HUES6 (cell line): ENCODE measurements around the gene OIT3.

Experiments
- H3K27ac ChIP-seq: 2 replicates; pipeline ENCODE4 v1.7.0; 2013; ENCODE audit warnings: low read depth, mild to moderate bottlenecking, low read length, inconsistent platforms
- H3K27me3 ChIP-seq: 2 replicates; pipeline ENCODE4 v1.6.1; 2013; ENCODE audit warnings: low read length; ENCODE audit not compliant: control insufficient read depth, insufficient read depth
- H3K36me3 ChIP-seq: 2 replicates; pipeline ENCODE4 v1.6.1; 2013; ENCODE audit warnings: low read length; ENCODE audit not compliant: control insufficient read depth, insufficient read depth
- H3K4me1 ChIP-seq: 2 replicates; pipeline ENCODE4 v1.6.1; 2013; ENCODE audit warnings: low read length; ENCODE audit not compliant: control insufficient read depth, insufficient read depth
- H3K4me3 ChIP-seq: 2 replicates; pipeline ENCODE4 v1.5.1; 2013; ENCODE audit warnings: low read depth, low read length
- H3K9ac ChIP-seq: one replicate; pipeline ENCODE4 v1.6.1; 2013; ENCODE audit warnings: mild to moderate bottlenecking, low read length
- H3K9me3 ChIP-seq: 2 replicates; pipeline ENCODE4 v1.6.1; 2013; ENCODE audit warnings: low read depth, low read length; ENCODE audit not compliant: control insufficient read depth, insufficient read depth

Gene OIT3

DNA sequence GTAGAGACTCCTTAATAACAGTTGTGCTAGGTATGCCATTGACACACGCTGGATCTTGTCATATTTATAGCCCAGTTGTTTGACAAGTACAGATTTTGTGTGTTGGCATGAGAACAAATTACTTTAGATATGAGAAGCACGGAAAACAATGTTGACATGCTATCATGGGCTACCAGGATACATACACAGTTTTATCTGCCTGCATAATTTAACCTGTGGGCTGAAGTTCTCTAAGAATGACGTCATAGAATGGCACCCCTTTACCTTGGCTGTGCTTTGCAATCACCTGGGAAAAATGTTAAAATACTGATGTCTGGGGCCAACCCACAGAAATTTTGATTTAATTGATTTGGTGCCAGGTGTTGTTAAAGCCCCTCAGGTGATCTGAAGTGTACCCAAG is 58.2 kb downstream of the OIT3 start:
- peaks cover 22% of the 10 kb centered on the region for H3K4me1 ChIP-seq
- no peaks in the 10 kb centered on the region for H3K27me3 ChIP-seq
- H3K9ac ChIP-seq, result no peak overlapping the region
- no peaks in the 10 kb centered on the region for H3K9me3 ChIP-seq
- H3K4me3 ChIP-seq, result no peak overlapping the region
- H3K27ac ChIP-seq, result no peak overlapping the region
- H3K36me3 ChIP-seq, result no peaks in the 10 kb centered on the region

DNA sequence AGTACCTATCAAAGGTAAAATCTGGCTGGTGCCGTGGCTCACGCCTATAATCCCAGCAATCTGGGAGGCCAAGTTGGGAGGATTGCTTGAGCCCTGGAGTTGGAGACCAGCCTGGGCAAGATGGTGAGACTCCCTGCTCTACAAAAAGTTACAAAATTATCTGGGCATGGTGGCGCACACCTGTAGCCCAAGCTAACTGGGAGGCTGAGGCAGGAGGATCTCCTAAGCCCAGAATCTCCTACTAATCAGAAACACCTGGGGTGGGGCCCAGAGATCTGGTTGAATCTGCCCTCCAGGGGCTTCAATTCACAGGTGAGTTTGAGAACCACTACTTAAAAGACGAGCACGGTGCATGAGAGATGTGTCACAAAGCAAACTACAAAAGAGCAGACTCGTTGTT is 58.6 kb downstream of the OIT3 start:
- no peak overlapping the region for H3K9ac ChIP-seq
- peaks cover 22% of the 10 kb centered on the region for H3K4me1 ChIP-seq
- H3K27me3 ChIP-seq, result no peaks in the 10 kb centered on the region
- no peaks in the 10 kb centered on the region for H3K9me3 ChIP-seq
- no peaks in the 10 kb centered on the region for H3K36me3 ChIP-seq
- H3K4me3 ChIP-seq, result no peak overlapping the region
- no peak overlapping the region for H3K27ac ChIP-seq

DNA sequence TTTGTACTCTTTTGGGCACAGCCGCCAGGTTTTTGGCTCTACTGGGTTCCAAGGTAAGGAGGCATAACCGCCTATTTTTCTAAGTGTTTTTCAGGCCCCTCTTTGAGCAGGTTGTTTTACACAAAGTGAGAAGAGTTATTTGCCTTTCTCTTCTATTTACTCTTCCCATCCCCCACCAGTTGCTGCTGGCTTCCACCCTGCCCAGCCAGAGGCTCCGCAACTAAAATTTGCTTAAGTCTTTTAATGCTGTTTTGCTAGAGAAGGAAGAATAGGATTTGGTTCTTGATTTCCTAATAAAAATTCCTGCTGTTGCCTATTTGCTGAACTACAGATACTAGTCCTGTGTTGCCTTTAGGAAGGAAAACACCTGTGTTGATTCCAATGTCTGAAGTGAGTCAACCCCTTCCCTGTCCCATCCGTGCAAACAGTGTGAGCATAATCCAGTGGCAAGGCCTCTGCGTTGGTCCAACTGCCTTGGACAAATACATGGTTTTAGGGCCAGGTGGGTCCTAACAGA is 59.2 kb downstream of the OIT3 start:
- H3K4me3 ChIP-seq, result no peak overlapping the region
- H3K27ac ChIP-seq, result no peak overlapping the region

DNA sequence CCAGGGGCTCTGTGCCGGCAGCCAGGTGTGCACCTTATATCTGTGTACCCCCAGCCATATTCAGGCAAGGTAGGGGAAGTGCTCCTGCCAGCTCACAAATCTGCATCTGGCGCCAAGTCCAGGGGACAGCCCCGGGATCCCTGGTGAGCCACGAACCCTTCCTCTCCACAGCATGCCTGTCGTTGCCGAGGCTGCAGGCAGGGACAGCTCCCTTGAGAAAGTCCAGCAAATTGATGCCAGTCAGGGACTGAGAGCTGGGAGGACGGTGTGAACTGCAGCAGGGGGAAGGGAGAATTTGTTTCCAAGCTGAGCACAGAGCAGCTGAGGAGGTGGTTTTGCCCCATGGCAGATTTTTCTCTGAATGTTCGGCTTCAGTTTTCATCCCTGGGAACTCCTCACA is 60.1 kb downstream of the OIT3 start:
- Histone ChIP-seq H3K9me3 (no peaks in the 10 kb centered on the region), H3K4me3 (no peak overlapping the region), H3K27ac (no peak overlapping the region), H3K27me3 (no peaks in the 10 kb centered on the region), H3K36me3 (no peaks in the 10 kb centered on the region), H3K9ac (no peak overlapping the region), H3K4me1 (peaks cover 22% of the 10 kb centered on the region)

More for the DNA sequence above, 59.2 kb downstream of the OIT3 start:
- Histone ChIP-seq H3K9ac (no peak overlapping the region), H3K9me3 (no peaks in the 10 kb centered on the region), H3K27me3 (no peaks in the 10 kb centered on the region), H3K4me1 (peaks cover 22% of the 10 kb centered on the region), H3K36me3 (no peaks in the 10 kb centered on the region)

DNA sequence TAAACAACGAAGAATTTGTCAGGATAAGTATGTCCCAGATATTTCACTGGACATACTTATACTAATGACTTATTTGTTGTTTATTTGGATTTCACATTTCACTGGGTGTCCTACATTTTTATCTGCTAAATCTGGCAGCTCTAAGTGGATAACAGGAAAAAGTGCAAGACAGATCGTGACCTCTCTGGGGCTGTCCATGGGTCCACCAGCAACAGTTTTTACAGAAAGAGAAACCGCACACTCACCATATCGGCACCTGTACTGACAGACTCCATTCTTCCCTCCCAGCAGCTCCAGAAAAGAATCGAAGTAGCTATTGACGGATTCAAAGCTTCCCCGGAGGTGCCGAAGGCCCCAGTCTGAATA is 60.7 kb downstream of the OIT3 start:
- H3K9me3 ChIP-seq, result no peaks in the 10 kb centered on the region
- no peaks in the 10 kb centered on the region for H3K27me3 ChIP-seq
- no peaks in the 10 kb centered on the region for H3K36me3 ChIP-seq
- H3K9ac ChIP-seq, result no peak overlapping the region
- no peak overlapping the region for H3K27ac ChIP-seq
- H3K4me3 ChIP-seq, result no peak overlapping the region
- H3K4me1 ChIP-seq, result peaks cover 22% of the 10 kb centered on the region

GRCh38 chr10:72954596-72955554 is 61.3 kb downstream of the OIT3 start, which contains the start of gene PLA2G12B:
Gene PLA2G12B (minus strand): TSS chr10:72954806. CDS start chr10:72954685, 121 bp downstream.
- Histone ChIP-seq H3K9ac (no peak within 1 kb of the TSS), H3K9me3 (no peaks in the 10 kb centered on the region), H3K27ac (no peak within 1 kb of the TSS)

DNA sequence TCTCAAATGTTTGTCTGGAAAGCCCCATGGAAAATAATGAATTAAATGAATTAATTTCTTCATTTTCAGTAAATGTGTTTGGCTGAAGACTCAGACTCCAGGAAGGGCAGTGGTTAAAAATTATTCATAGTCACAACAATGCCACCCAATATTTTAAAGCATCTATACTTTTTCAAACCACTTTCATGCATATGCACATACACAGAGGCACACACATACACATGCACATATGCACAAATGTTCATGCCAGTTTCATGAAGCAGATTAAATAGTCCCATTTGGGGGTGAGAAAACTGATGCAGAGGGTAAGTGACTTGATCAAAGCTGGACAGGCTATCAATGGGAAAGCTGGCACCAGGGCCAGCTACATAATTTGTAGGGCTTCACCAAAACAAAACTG is 62.5 kb downstream of the OIT3 start:
- no peaks in the 10 kb centered on the region for H3K27me3 ChIP-seq
- H3K4me3 ChIP-seq, result no peak overlapping the region
- no peaks in the 10 kb centered on the region for H3K9me3 ChIP-seq
- H3K27ac ChIP-seq, result no peak overlapping the region
- H3K4me1 ChIP-seq, result peaks cover 22% of the 10 kb centered on the region
- no peaks in the 10 kb centered on the region for H3K36me3 ChIP-seq
- no peak overlapping the region for H3K9ac ChIP-seq

More at GRCh38 chr10:72954596-72955554, 61.3 kb downstream of the OIT3 start, which contains the start of gene PLA2G12B:
- H3K27me3 ChIP-seq, result no peaks in the 10 kb centered on the region
- peaks cover 22% of the 10 kb centered on the region for H3K4me1 ChIP-seq
- H3K36me3 ChIP-seq, result no peaks in the 10 kb centered on the region
- H3K4me3 ChIP-seq, result no peak within 1 kb of the TSS

DNA sequence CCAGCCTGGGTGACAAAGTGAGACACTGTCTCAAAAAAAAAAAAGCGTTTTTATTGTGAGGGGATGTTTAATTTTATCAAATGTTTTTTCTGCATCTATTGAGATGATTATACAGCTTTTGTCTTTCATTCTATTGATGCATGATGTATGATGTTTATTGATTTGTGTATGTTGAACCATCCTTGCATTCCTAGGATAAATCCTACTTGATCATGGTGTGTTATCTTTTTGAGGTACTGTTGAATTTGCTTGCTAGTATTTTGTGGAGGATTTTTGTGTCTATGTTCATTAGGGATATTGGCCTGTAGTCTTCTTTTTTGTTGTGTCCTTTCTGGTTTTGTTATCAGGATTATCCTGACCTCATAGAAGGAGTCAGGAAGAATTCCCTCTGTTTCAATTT is 83.3 kb downstream of the OIT3 start:
- Histone ChIP-seq H3K27me3 (no peaks in the 10 kb centered on the region), H3K9me3 (peaks cover 7% of the 10 kb centered on the region), H3K27ac (no peak overlapping the region), H3K4me3 (no peak overlapping the region), H3K36me3 (no peaks in the 10 kb centered on the region), H3K9ac (no peak overlapping the region), H3K4me1 (0 out of 2 replicates have a peak, but pooled peaks cover under 1% of the 10 kb centered on the region)

DNA sequence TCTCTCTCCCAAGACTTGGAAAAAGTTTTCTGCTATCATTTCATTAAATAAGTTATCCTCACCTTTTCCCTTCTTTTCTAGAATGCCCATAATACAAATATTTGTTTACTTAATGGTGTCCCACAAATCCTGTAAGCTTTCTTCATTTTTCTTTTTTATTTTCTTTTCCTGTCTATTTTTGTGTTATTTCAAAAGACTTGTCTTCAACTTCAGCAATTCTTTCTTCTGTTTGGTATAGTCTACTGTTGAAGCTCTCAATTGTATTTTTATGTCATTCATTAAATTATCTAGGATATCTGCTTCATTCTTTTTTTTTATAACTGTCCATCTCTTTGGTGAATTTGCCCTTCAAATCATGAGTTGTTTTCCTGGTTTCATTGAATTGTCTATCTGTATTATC is 86.2 kb downstream of the OIT3 start:
- Histone ChIP-seq H3K9me3 (peaks cover 7% of the 10 kb centered on the region), H3K27ac (no peak overlapping the region), H3K4me1 (0 out of 2 replicates have a peak, but pooled peaks cover 3% of the 10 kb centered on the region), H3K4me3 (no peak overlapping the region), H3K27me3 (no peaks in the 10 kb centered on the region), H3K36me3 (no peaks in the 10 kb centered on the region), H3K9ac (no peak overlapping the region)

DNA sequence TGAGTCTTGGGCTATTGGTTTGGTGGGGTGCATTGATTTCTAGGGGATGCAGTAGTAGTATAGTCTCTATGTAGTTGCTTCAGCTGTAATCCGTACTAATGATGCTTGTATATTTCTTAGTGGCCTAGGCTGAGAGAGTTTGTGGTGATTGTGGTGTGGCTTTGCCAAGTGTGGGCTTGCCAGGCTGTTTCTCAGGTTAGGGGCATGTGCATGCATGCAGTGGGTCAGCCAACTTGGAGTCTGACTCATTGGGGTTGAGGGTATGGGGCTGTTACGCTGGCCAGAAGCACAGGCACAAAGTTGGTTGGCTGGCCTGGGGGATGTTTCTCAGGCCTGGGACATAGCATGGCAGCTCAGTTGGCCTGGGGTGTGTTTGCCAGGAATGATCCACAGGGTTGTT is 86.8 kb downstream of the OIT3 start:
- Histone ChIP-seq H3K27ac (no peak overlapping the region), H3K9me3 (peaks cover 7% of the 10 kb centered on the region), H3K4me3 (no peak overlapping the region), H3K4me1 (0 out of 2 replicates have a peak, but pooled peaks cover 3% of the 10 kb centered on the region), H3K36me3 (no peaks in the 10 kb centered on the region), H3K27me3 (no peaks in the 10 kb centered on the region), H3K9ac (no peak overlapping the region)
